Tibial nerve (tissue), 4 donors: ENCODE data around the gene SLC37A1.

Source experiments
- EP300 ChIP-seq, 2 donors: sonication (generic); formaldehyde crosslinking; IDR thresholded peaks; one replicate each; pipeline ENCODE4 v1.6.1; 2017; ENCODE audit warnings: antibody characterized with exemption in 2 of 2, mild to moderate bottlenecking in 1 of 2
- POLR2A ChIP-seq, 2 donors: fragments of 450-650 bp; IDR thresholded peaks; one replicate each; pipeline ENCODE4 v1.6.1; 2017; ENCODE audit warnings: antibody characterized with exemption in 2 of 2, mild to moderate bottlenecking in 2 of 2, moderate library complexity in 2 of 2
- TF ChIP-seq, protein P1 (sequence below), 5 experiments: fragments of 200-600 bp in 3 of 5; fragments of 450-650 bp in 2 of 5; sonication (generic) in 3 of 5; IDR thresholded peaks; one replicate each; pipeline ENCODE4 v1.5.1; 2016 to 2019; ENCODE audit warnings: antibody characterized with exemption in 5 of 5, mild to moderate bottlenecking in 3 of 5, moderate library complexity in 2 of 5

DNA sequence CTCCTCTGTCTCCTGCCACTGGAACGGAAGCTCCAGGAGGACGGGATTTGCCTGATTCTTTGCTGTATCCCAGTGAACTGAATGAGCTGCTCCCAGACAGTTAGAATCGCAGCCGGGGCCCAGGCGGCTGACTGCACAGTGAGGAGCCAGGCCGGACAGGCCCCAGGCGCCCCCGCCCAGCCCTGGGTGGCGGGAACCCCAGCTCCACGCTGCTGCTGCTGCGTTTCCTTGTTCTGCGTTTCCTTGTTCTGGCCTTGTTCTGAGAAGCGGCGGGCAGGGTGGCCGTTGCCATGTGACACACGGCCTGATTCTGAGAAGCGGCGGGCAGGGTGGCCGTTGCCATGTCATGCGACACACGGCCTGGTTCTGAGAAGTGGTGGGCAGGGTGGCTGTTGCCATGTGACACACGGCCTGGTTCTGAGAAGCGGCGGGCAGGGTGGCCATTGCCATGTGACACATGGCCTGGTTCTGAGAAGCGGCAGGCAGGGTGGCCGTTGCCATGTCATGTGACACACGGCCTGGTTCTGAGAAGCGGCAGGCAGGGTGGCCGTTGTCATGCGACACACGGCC, 56.2 kb downstream of the SLC37A1 start:
- TF ChIP-seq, protein P1, sequence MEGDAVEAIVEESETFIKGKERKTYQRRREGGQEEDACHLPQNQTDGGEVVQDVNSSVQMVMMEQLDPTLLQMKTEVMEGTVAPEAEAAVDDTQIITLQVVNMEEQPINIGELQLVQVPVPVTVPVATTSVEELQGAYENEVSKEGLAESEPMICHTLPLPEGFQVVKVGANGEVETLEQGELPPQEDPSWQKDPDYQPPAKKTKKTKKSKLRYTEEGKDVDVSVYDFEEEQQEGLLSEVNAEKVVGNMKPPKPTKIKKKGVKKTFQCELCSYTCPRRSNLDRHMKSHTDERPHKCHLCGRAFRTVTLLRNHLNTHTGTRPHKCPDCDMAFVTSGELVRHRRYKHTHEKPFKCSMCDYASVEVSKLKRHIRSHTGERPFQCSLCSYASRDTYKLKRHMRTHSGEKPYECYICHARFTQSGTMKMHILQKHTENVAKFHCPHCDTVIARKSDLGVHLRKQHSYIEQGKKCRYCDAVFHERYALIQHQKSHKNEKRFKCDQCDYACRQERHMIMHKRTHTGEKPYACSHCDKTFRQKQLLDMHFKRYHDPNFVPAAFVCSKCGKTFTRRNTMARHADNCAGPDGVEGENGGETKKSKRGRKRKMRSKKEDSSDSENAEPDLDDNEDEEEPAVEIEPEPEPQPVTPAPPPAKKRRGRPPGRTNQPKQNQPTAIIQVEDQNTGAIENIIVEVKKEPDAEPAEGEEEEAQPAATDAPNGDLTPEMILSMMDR (IDR thresholded peaks at IDR 0.05) = no peak
- TF ChIP-seq POLR2A (IDR thresholded peaks at IDR 0.05) = no peak
- TF ChIP-seq EP300 (IDR thresholded peaks at IDR 0.05) = no peak
